K562 (cell line): ENCODE measurements around the gene LAX1. TPM values are rescaled to one million over a fixed set of nuclear protein-coding genes. Genes with fewer than 3 reads are reported as not detected.

Source experiments
- CEBPG ChIP-seq, 3 experiments: fragments of 200-800 bp in 1 of 3; sonication (Bioruptor generic) in 1 of 3; sonication (generic) in 1 of 3; formaldehyde crosslinking in 1 of 3; IDR thresholded peaks in 2 of 3; conservative IDR thresholded peaks in 1 of 3; 2 replicates each; pipeline versions ENCODE4 v1.6.1 to v1.8.0; 2016 to 2022; ENCODE audit warnings: missing compliant biosample characterization in 2 of 3, missing genetic modification characterization in 2 of 3, mild to moderate bottlenecking in 1 of 3, missing genetic modification reagents in 1 of 3
- CTBP1 ChIP-seq: fragments of 450-650 bp; IDR thresholded peaks from 2 replicates; pipeline ENCODE4 v1.6.1; 2016; ENCODE audit warnings: borderline replicate concordance
- ELF2 ChIP-seq: fragments of 250-450 bp; sonication (Bioruptor Pico); IDR thresholded peaks from 2 replicates; pipeline ENCODE4 v1.5.0; 2021; ENCODE audit warnings: mild to moderate bottlenecking
- FUS ChIP-seq: fragments of 200-400 bp; formaldehyde crosslinking; optimal IDR thresholded peaks from 2 replicates; pipeline ENCODE3; 2017; ENCODE audit warnings: low read depth, low read length
- MCM3 ChIP-seq: fragments of 450-650 bp; IDR thresholded peaks from 2 replicates; pipeline ENCODE4 v1.6.1; 2016
- MTF1 ChIP-seq: fragments of 250-450 bp; sonication (Bioruptor Pico); IDR thresholded peaks from 2 replicates; pipeline ENCODE4 v1.9.0; 2021; ENCODE audit warnings: moderate library complexity, mild to moderate bottlenecking, inconsistent platforms, borderline replicate concordance
- SRSF1 ChIP-seq: fragments of 200-400 bp; formaldehyde crosslinking; IDR thresholded peaks from 2 replicates; pipeline ENCODE4 v1.6.1; 2017; ENCODE audit warnings: mild to moderate bottlenecking, low read depth, low read length, moderate library complexity
- TARDBP ChIP-seq: fragments of 450-650 bp; IDR thresholded peaks from 2 replicates; pipeline ENCODE4 v1.6.1; 2016
- TEAD1 ChIP-seq, 2 experiments: fragments of 450-650 bp in 1 of 2; sonication (generic) in 1 of 2; formaldehyde crosslinking; IDR thresholded peaks; 2 replicates each; pipeline versions ENCODE4 v1.4.0 to v1.8.0; 2020 to 2022; ENCODE audit warnings: mild to moderate bottlenecking in 2 of 2, missing genetic modification reagents in 1 of 2
- TOE1 ChIP-seq, 2 experiments: fragments of 450-650 bp in 1 of 2; sonication (generic) in 1 of 2; formaldehyde crosslinking in 1 of 2; IDR thresholded peaks; 2 replicates each; pipeline versions ENCODE4 v1.7.1 to v1.8.0; 2016 to 2022; ENCODE audit warnings: borderline replicate concordance in 2 of 2, mild to moderate bottlenecking in 2 of 2, antibody characterized with exemption in 1 of 2, inconsistent platforms in 1 of 2, low read depth in 1 of 2, missing genetic modification reagents in 1 of 2, moderate library complexity in 1 of 2
- ZKSCAN3 ChIP-seq: fragments of 250-450 bp; sonication (Bioruptor Pico); IDR thresholded peaks from 2 replicates; pipeline ENCODE4 v1.4.0; 2020
- ZNF232 ChIP-seq: sonication (generic); formaldehyde crosslinking; IDR thresholded peaks from 2 replicates; pipeline ENCODE4 v1.8.0; 2022; ENCODE audit warnings: mild to moderate bottlenecking, missing genetic modification reagents
- ZNF431 ChIP-seq: sonication (generic); formaldehyde crosslinking; IDR thresholded peaks from 2 replicates; pipeline ENCODE4 v1.8.0; 2022; ENCODE audit warnings: mild to moderate bottlenecking, missing genetic modification reagents
- polyA plus RNA-seq, 8 experiments: library from polyadenylated mRNA; depleted of rRNA in 4 of 8; stranded (reverse) in 5 of 8; unstranded in 3 of 8; fragments of >200 nt; fragmentation: Nextera tagmentation in 2 of 8; fragmentation: Illumina TruSeq in 1 of 8; extraction: Ambion mirVana in 2 of 8; extraction: Trizol in 1 of 8; gene quantifications; 2 replicates each; pipeline versions ENCODE4 v1.2.1 to v1.2.3, GENCODE V29; 2011 to 2014; ENCODE audit warnings: inconsistent platforms in 1 of 8, missing spikeins in 1 of 8
- total RNA-seq, 7 experiments: library from RNA; depleted of rRNA in 6 of 7; stranded (reverse); fragments of >200 nt in 6 of 7; fragmentation: Illumina TruSeq in 2 of 7; extraction: Trizol in 2 of 7; gene quantifications; 2 replicates each; pipeline versions ENCODE4 v1.2.1 to v1.2.3, GENCODE V29; 2011 to 2021; ENCODE audit warnings: low replicate concordance in 1 of 7
- TF ChIP-seq, protein P1 (sequence below): fragments of 450-650 bp; IDR thresholded peaks from 2 replicates; pipeline ENCODE4 v1.6.1; 2016; ENCODE audit warnings: missing biosample characterization, missing genetic modification characterization
- TF ChIP-seq, protein P2 (sequence below): sonication (generic); formaldehyde crosslinking; IDR thresholded peaks from 2 replicates; pipeline ENCODE4 v1.8.1; 2023; ENCODE audit warnings: mild to moderate bottlenecking, missing genetic modification reagents
- TF ChIP-seq, protein P3 (sequence below): fragments of 250-450 bp; sonication (Bioruptor Pico); IDR thresholded peaks from 2 replicates; pipeline ENCODE4 v1.4.0; 2020
- TF ChIP-seq, protein P4 (sequence below): IDR thresholded peaks from 2 replicates; pipeline ENCODE4 v1.6.1; 2014; ENCODE audit warnings: antibody characterized with exemption

LAX1 gene
- total and polyA plus RNA-seq, 9 of the 15 experiments (the other 6 are each of a cell fraction or from before 2014, with no cell fraction given) = not detected

DNA sequence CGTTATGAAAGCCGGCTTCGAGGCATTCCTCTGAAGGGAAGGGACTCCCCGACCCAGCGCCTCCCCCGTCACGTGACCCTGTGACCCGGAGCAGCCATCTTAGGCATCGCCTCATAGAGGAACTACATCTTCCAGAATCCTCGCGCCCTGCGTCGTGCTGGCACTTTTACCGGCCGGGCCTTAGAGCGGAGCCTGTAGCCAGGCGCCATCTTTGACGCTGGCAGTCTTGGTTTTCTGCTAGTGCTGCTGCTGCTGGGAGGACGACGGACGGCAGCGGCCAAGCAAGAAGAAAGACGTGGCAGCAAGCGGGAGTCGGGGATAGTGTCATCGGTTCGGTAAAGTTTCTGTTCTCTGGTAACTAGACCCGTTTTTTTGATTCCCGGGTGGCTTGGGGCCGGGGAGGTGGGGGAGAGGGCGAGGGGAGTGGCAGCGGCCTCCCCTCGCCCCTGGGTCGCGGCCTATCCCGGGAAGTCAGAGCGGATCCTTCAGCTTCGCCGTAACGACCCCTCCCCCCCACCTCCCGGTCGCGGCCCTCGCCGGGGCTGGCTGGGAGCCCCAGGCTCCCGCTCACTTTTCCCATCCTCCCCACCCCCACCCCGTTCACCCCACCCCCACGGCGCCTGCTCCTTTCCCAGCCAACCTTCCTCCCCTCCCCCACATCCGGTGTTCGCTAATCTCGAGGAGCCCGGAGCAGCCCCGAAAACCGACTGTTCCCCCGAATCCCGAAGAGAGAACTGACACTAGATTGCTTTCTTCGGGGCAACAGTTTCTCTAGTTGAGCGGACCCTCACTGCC, 30.7 kb downstream of the LAX1 start, which contains the start of the genes ZBED6 and ZC3H11A (continued):
- TF ChIP-seq, protein P1, sequence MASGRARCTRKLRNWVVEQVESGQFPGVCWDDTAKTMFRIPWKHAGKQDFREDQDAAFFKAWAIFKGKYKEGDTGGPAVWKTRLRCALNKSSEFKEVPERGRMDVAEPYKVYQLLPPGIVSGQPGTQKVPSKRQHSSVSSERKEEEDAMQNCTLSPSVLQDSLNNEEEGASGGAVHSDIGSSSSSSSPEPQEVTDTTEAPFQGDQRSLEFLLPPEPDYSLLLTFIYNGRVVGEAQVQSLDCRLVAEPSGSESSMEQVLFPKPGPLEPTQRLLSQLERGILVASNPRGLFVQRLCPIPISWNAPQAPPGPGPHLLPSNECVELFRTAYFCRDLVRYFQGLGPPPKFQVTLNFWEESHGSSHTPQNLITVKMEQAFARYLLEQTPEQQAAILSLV (tag) = 0 out of 2 replicates have a peak, but pooled peaks have one; percentile 11
- TF ChIP-seq FUS (no peak), ELF2 (no peak), TEAD1 (CRISPR knock-in tag; IDR thresholded peaks at IDR 0.05) (peak; percentile 77 to 86), MCM3 (no peak), CTBP1 (peak; percentile 51; the same call in 1 of the 2 replicates), TARDBP (no peak), ZNF232 (CRISPR knock-in tag) (no peak), ZKSCAN3 (CRISPR knock-in tag) (no peak), SRSF1 (no peak), CEBPG (CRISPR knock-in tag; IDR thresholded peaks at IDR 0.05) (peak; percentile 22; the same call in 1 of the 2 replicates), CEBPG (tag; conservative IDR thresholded peaks at IDR 0.05 in 1 of 2, IDR thresholded peaks at IDR 0.05 in 1 of 2) (no peak), ZNF431 (CRISPR knock-in tag) (no peak; the same call in 1 of the 2 replicates), MTF1 (CRISPR knock-in tag) (no peak), TOE1 (IDR thresholded peaks at IDR 0.05; ENCODE audit: borderline replicate concordance) (peak; percentile 100), TOE1 (CRISPR knock-in tag; IDR thresholded peaks at IDR 0.05; ENCODE audit: borderline replicate concordance, low read depth) (no peak)
- TF ChIP-seq, protein P2, sequence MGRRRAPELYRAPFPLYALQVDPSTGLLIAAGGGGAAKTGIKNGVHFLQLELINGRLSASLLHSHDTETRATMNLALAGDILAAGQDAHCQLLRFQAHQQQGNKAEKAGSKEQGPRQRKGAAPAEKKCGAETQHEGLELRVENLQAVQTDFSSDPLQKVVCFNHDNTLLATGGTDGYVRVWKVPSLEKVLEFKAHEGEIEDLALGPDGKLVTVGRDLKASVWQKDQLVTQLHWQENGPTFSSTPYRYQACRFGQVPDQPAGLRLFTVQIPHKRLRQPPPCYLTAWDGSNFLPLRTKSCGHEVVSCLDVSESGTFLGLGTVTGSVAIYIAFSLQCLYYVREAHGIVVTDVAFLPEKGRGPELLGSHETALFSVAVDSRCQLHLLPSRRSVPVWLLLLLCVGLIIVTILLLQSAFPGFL (CRISPR knock-in tag) = no peak; the same call in 1 of the 2 replicates
- TF ChIP-seq, protein P3, sequence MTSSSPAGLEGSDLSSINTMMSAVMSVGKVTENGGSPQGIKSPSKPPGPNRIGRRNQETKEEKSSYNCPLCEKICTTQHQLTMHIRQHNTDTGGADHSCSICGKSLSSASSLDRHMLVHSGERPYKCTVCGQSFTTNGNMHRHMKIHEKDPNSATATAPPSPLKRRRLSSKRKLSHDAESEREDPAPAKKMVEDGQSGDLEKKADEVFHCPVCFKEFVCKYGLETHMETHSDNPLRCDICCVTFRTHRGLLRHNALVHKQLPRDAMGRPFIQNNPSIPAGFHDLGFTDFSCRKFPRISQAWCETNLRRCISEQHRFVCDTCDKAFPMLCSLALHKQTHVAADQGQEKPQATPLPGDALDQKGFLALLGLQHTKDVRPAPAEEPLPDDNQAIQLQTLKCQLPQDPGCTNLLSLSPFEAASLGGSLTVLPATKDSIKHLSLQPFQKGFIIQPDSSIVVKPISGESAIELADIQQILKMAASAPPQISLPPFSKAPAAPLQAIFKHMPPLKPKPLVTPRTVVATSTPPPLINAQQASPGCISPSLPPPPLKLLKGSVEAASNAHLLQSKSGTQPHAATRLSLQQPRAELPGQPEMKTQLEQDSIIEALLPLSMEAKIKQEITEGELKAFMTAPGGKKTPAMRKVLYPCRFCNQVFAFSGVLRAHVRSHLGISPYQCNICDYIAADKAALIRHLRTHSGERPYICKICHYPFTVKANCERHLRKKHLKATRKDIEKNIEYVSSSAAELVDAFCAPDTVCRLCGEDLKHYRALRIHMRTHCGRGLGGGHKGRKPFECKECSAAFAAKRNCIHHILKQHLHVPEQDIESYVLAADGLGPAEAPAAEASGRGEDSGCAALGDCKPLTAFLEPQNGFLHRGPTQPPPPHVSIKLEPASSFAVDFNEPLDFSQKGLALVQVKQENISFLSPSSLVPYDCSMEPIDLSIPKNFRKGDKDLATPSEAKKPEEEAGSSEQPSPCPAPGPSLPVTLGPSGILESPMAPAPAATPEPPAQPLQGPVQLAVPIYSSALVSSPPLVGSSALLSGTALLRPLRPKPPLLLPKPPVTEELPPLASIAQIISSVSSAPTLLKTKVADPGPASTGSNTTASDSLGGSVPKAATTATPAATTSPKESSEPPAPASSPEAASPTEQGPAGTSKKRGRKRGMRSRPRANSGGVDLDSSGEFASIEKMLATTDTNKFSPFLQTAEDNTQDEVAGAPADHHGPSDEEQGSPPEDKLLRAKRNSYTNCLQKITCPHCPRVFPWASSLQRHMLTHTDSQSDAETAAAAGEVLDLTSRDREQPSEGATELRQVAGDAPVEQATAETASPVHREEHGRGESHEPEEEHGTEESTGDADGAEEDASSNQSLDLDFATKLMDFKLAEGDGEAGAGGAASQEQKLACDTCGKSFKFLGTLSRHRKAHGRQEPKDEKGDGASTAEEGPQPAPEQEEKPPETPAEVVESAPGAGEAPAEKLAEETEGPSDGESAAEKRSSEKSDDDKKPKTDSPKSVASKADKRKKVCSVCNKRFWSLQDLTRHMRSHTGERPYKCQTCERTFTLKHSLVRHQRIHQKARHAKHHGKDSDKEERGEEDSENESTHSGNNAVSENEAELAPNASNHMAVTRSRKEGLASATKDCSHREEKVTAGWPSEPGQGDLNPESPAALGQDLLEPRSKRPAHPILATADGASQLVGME (CRISPR knock-in tag) = peak; percentile 33; the same call in 1 of the 2 replicates
- TF ChIP-seq, protein P4, sequence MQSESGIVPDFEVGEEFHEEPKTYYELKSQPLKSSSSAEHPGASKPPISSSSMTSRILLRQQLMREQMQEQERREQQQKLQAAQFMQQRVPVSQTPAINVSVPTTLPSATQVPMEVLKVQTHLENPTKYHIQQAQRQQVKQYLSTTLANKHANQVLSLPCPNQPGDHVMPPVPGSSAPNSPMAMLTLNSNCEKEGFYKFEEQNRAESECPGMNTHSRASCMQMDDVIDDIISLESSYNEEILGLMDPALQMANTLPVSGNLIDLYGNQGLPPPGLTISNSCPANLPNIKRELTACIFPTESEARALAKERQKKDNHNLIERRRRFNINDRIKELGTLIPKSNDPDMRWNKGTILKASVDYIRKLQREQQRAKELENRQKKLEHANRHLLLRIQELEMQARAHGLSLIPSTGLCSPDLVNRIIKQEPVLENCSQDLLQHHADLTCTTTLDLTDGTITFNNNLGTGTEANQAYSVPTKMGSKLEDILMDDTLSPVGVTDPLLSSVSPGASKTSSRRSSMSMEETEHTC = peak; percentile 89
